Endothelial cell of umbilical vein (primary cell): Measurements from ENCODE around the gene ZFPM1. TPM values are rescaled to one million over a fixed set of nuclear protein-coding genes. Genes with fewer than 3 reads are reported as not detected.

Experiments used
- BruUV-seq: library from RNA; stranded (reverse); fragments of 400-500 nt; replicated peaks from 2 replicates; lab custom pipeline; 2021; lab: Mats Ljungman, UMichigan
- CTCF ChIA-PET: fragments of 300-600, 350-600 bp; sonication (Branson Sonifier 250); formaldehyde crosslinking; loops from one replicate; lab custom pipeline; 2021; ENCODE audit warnings: antibody characterized with exemption, inconsistent platforms; lab: Charles Lee
- POLR2A ChIA-PET: fragments of 300-600, 350-600 bp; sonication (Branson Sonifier 250); formaldehyde crosslinking; loops from one replicate; lab custom pipeline; 2021; ENCODE audit warnings: antibody characterized with exemption, inconsistent platforms; lab: Charles Lee
- DNase-seq: peaks from one replicate; pipeline ENCODE4 v3.0.0-alpha.2; 2011; ENCODE audit warnings: low read depth, low spot score
- FAIRE-seq: peaks from 2 replicates; lab custom pipeline; 2011; peaks lifted over from hg19 to GRCh38; lab: Jason Lieb, UNC
- H2AFZ ChIP-seq: 2 replicates; pipeline ENCODE4 v1.6.0; 2012; ENCODE audit warnings: low read depth, low read length, control low read depth, inconsistent platforms
- H3K27ac ChIP-seq: 2 replicates; pipeline ENCODE4 v1.5.1; 2011; ENCODE audit warnings: low read depth, mild to moderate bottlenecking, control low read depth, low read length, moderate library complexity; ENCODE audit not compliant: insufficient read depth
- H3K27me3 ChIP-seq, 2 experiments: 2 replicates each; pipeline versions ENCODE4 v1.6.0 to v1.6.1; 2011; ENCODE audit warnings: low read length in 2 of 2, mixed read lengths in 1 of 2; ENCODE audit not compliant: control insufficient read depth in 2 of 2, insufficient read depth in 2 of 2
- H3K36me3 ChIP-seq, 2 experiments: 2 replicates in 1 of 2; 3 replicates in 1 of 2; pipeline ENCODE4 v1.5.1; 2011; ENCODE audit warnings: low read length in 2 of 2, mild to moderate bottlenecking in 1 of 2, moderate library complexity in 1 of 2; ENCODE audit not compliant: control insufficient read depth in 2 of 2, insufficient read depth in 2 of 2; ENCODE audit errors: extremely low read depth in 1 of 2
- H3K4me1 ChIP-seq: 3 replicates; pipeline ENCODE4 v1.5.1; 2011; ENCODE audit warnings: mild to moderate bottlenecking, low read length; ENCODE audit not compliant: control insufficient read depth, insufficient read depth; ENCODE audit errors: extremely low read depth
- H3K4me2 ChIP-seq: 2 replicates; pipeline ENCODE4 v1.6.1; 2011; ENCODE audit warnings: low read length, control low read depth, mixed read lengths; ENCODE audit not compliant: insufficient read depth
- H3K4me3 ChIP-seq, 3 experiments: fragments of 200-600 bp in 1 of 3; sonication (generic), shearing (Covaris generic) in 1 of 3; replicated peaks in 1 of 3; 2 replicates each; pipeline ENCODE4 v1.5.1; 2011 to 2016; ENCODE audit warnings: control low read depth in 3 of 3, low read length in 3 of 3, mild to moderate bottlenecking in 2 of 3, inconsistent platforms in 1 of 3, low read depth in 1 of 3, moderate library complexity in 1 of 3; ENCODE audit not compliant: insufficient read depth in 1 of 3
- H3K79me2 ChIP-seq: 2 replicates; pipeline ENCODE4 v1.6.0; 2012; ENCODE audit warnings: low read length, inconsistent platforms; ENCODE audit not compliant: control insufficient read depth, insufficient read depth
- H3K9ac ChIP-seq: replicated peaks from 2 replicates; pipeline ENCODE3; 2011; ENCODE audit warnings: low read length, control low read depth; ENCODE audit not compliant: insufficient read depth; ENCODE audit errors: extremely low read depth
- H3K9me1 ChIP-seq: replicated peaks from 3 replicates; pipeline ENCODE4 v1.6.0; 2011; ENCODE audit warnings: mild to moderate bottlenecking, low read length; ENCODE audit not compliant: control insufficient read depth, insufficient read depth; ENCODE audit errors: extremely low read depth
- H3K9me3 ChIP-seq: replicated peaks from 2 replicates; pipeline ENCODE4 v1.5.1; 2012; ENCODE audit warnings: low read length, inconsistent platforms; ENCODE audit not compliant: control insufficient read depth, insufficient read depth
- H4K20me1 ChIP-seq: replicated peaks from 2 replicates; pipeline ENCODE3; 2011; ENCODE audit warnings: mild to moderate bottlenecking, low read length; ENCODE audit not compliant: control insufficient read depth, insufficient read depth; ENCODE audit errors: extremely low read depth
- CTCF ChIP-seq, 2 donors: IDR thresholded peaks; 1 replicate in 1 of 2; 2 replicates in 1 of 2; pipeline ENCODE4 v1.5.1; 2011; ENCODE audit warnings: low read length in 2 of 2, mild to moderate bottlenecking in 2 of 2, moderate library complexity in 2 of 2, control low read depth in 1 of 2, inconsistent platforms in 1 of 2, low read depth in 1 of 2; ENCODE audit not compliant: insufficient read depth in 1 of 2; ENCODE audit errors: extremely low read depth in 1 of 2
- EZH2 ChIP-seq: IDR thresholded peaks from 2 replicates; pipeline ENCODE4 v1.6.1; 2012; ENCODE audit warnings: borderline replicate concordance, low read depth, mild to moderate bottlenecking, moderate library complexity, low read length, inconsistent platforms; ENCODE audit not compliant: severe bottlenecking
- GATA2 ChIP-seq: IDR thresholded peaks from 2 replicates; pipeline ENCODE4 v1.7.0; 2011; ENCODE audit warnings: low read depth, mild to moderate bottlenecking, moderate library complexity, mixed read lengths, low read length; ENCODE audit not compliant: insufficient read length, insufficient read depth
- JUN ChIP-seq: IDR thresholded peaks from 2 replicates; pipeline ENCODE4 v1.6.1; 2011; ENCODE audit warnings: borderline replicate concordance, low read depth; ENCODE audit not compliant: insufficient read length, insufficient read depth
- MAX ChIP-seq: IDR thresholded peaks from 2 replicates; pipeline ENCODE4 v1.6.1; 2011; ENCODE audit not compliant: insufficient read depth, insufficient read length
- POLR2A ChIP-seq: IDR thresholded peaks from 2 replicates; pipeline ENCODE4 v1.6.1; 2012; ENCODE audit warnings: low read depth, mild to moderate bottlenecking, control low read depth, low read length
- POLR2AphosphoS5 ChIP-seq: IDR thresholded peaks from 2 replicates; pipeline ENCODE4 v1.6.1; 2012; ENCODE audit warnings: low read depth, mild to moderate bottlenecking, control low read depth, low read length, moderate library complexity; ENCODE audit not compliant: insufficient read depth
- dilution Hi-C: fragments of 300-500 bp; cut with MboI; formaldehyde crosslinking; loops from one replicate; pipeline ENCODE4 v1.15.0; 2019; ENCODE audit warnings: low sequenced_read_pairs; ENCODE audit not compliant: extremely low pct_ligation_motif_present
- intact Hi-C: fragments of 100-400 bp; cut with micrococcal nuclease; formaldehyde crosslinking; loops from one replicate; pipeline ENCODE4 v1.10.0; 2022
- polyA plus RNA-seq, 4 experiments: library from polyadenylated mRNA; depleted of rRNA in 3 of 4; stranded (reverse) in 3 of 4; unstranded in 1 of 4; fragments of >200 nt; gene quantifications; 2 replicates each; pipeline versions ENCODE4 v1.2.1 to v1.2.3, GENCODE V29; 2011 to 2012; ENCODE audit warnings: missing spikeins in 1 of 4
- total RNA-seq: library from RNA; stranded (reverse); gene quantifications from 2 replicates; pipeline ENCODE4 v1.2.3, GENCODE V29; 2021

Gene ZFPM1
- total and polyA plus RNA-seq, 2 donors (not counting 3 experiments of a cell fraction or from before 2014, with no cell fraction given): 0.37 to 7.5 TPM

GRCh38 chr16:88504489-88505404 lies 51.7 kb downstream of the ZFPM1 start:
- DNase-seq (no peak), FAIRE-seq (no peak)
- H3K27me3 ChIP-seq: no peaks in the 10 kb centered on the region
- dilution Hi-C loops (no loop called here), intact Hi-C loops (loop anchor here (5.0 kb wide), 1 partner anchor 47 kb away; no protein-coding TSS in a partner anchor)
- H3K9me3 ChIP-seq: no peaks in the 10 kb centered on the region
- H4K20me1 ChIP-seq: no peaks in the 10 kb centered on the region
- ChIA-PET POLR2A (no interaction called here), CTCF (interaction anchor here (1.7 kb wide), 1 partner anchor 17 kb away, joined by 4 read pairs; no protein-coding TSS in a partner anchor)
- no peaks in the 10 kb centered on the region for H3K79me2 ChIP-seq
- no peak overlapping the region for H3K27ac ChIP-seq
- no peaks in the 10 kb centered on the region for H3K36me3 ChIP-seq
- H3K4me2 ChIP-seq: no peak overlapping the region
- no TSS peak for BruUV-seq
- H3K9ac ChIP-seq: no peak overlapping the region
- TF ChIP-seq MAX (no peak), CTCF (IDR thresholded peaks at IDR 0.05; ENCODE audit: extremely low read depth in 1 of 2, insufficient read depth in 1 of 2, low read depth in 1 of 2, low read length in 2 of 2) (no peak), POLR2A (no peak), JUN (no peak), POLR2AphosphoS5 (no peak), GATA2 (no peak), EZH2 (no peak)
- peaks cover 10% of the 10 kb centered on the region for H3K4me1 ChIP-seq
- H2AFZ ChIP-seq: no peak overlapping the region
- no peak overlapping the region for H3K4me3 ChIP-seq
- no peaks in the 10 kb centered on the region for H3K9me1 ChIP-seq
